Activated naive CD8-positive, alpha-beta T cell treated with anti-CD3 and anti-CD28 coated beads for 36 hours (primary cell): Measurements from ENCODE around the gene DYNC2I2. TPM values are rescaled to one million over a fixed set of nuclear protein-coding genes. Genes with fewer than 3 reads are reported as not detected.

Experiments used
- DNase-seq: peaks from one replicate; pipeline ENCODE4 v3.0.0; 2021
- H3K27ac Mint-ChIP-seq: one replicate; pipeline ENCODE4 v1.8.0; 2022; ENCODE audit warnings: mild to moderate bottlenecking, moderate library complexity, mixed read lengths
- H3K27me3 Mint-ChIP-seq: one replicate; pipeline ENCODE4 v1.8.0; 2022; ENCODE audit warnings: mild to moderate bottlenecking, mixed read lengths
- H3K36me3 Mint-ChIP-seq: one replicate; pipeline ENCODE4 v1.8.0; 2021; ENCODE audit warnings: mild to moderate bottlenecking, mixed read lengths
- H3K4me1 Mint-ChIP-seq: one replicate; pipeline ENCODE4 v1.8.0; 2021; ENCODE audit warnings: mixed read lengths
- H3K4me3 Mint-ChIP-seq: one replicate; pipeline ENCODE4 v1.8.0; 2022; ENCODE audit warnings: mild to moderate bottlenecking, moderate library complexity, mixed read lengths
- H3K9me3 Mint-ChIP-seq: one replicate; pipeline ENCODE4 v1.8.0; 2022; ENCODE audit warnings: mixed read lengths
- total RNA-seq, 2 experiments: library from RNA; stranded (reverse); gene quantifications; one replicate each; pipeline ENCODE4 v1.2.3, GENCODE V29; 2021

Gene DYNC2I2
- total RNA-seq, 2 experiments from 2014 or later, result 34.3 to 38.1 TPM

DNA sequence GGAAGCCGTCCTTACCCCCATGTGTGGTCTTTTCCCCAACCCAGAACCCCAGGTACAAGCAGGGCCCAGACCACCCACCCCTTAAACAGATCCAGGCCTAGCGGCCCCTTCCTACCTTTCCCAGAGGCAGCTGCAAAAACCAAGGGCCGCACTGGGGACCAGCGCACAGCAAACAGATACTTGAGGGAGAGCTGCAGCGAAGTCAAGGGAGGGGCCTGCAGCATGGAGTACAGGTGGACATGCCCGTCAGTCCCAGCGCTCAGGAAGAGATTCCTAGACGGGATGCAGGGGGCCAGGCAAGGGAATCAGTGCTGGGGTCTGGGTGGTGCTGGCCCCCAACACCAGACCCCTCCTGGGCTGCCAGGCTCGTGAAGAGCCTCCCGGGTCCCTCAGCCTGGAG is 22.5 kb downstream of the DYNC2I2 start:
- Mint-ChIP-seq H3K27ac (peak overlapping the region; percentile 25), H3K4me1 (no peaks in the 10 kb centered on the region), H3K4me3 (no peak overlapping the region), H3K9me3 (no peaks in the 10 kb centered on the region), H3K36me3 (peaks cover 11% of the 10 kb centered on the region), H3K27me3 (no peaks in the 10 kb centered on the region)
- DNase-seq, result no peak

DNA sequence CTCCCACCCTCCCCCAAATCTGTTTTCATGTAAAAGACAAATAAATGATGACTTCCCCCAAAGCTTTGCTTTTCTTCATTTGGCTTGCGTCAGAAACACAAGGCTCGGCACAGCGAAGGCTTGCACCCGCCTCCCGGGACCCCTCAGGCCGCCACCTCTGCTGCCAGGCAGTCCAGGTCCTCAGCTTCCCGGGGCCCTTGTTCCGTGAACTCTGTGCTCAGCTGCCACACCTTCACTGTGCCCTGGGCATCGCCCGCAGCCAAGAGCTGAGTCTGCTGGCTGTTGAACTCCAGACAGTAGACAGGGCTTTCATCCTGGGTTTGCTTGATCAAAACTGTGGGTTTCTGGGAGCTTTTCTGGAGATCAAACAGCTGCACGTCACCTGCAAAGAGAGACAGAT is 23.0 kb downstream of the DYNC2I2 start:
- Mint-ChIP-seq H3K4me3 (no peak overlapping the region), H3K27me3 (no peaks in the 10 kb centered on the region), H3K36me3 (peaks cover 7% of the 10 kb centered on the region), H3K9me3 (no peaks in the 10 kb centered on the region), H3K4me1 (no peaks in the 10 kb centered on the region), H3K27ac (peak overlapping the region; percentile 25)
- no peak for DNase-seq

DNA sequence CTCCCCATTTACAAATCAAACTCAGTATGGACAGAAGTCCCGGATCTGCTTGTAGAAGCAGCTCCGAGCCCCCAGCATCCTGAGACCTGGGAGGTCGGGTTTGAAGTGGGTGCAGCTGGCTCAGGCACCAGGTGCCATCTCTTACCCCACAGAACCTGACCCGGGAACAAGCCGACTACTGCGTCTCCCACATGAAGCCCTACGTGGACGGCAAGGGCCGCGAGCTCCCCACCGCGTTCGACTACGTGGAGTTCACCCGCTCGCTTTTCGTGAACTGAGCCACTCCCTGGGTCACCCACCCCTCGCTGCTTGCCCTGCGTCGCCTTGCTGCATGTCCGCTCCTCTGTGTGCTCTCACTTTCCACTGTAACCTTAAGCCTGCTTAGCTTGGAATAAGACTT is 23.6 kb downstream of the DYNC2I2 start:
- Mint-ChIP-seq H3K9me3 (no peaks in the 10 kb centered on the region), H3K4me3 (no peak overlapping the region), H3K27ac (no peak overlapping the region), H3K36me3 (peaks cover 6% of the 10 kb centered on the region), H3K27me3 (no peaks in the 10 kb centered on the region), H3K4me1 (no peaks in the 10 kb centered on the region)
- DNase-seq, result no peak

DNA sequence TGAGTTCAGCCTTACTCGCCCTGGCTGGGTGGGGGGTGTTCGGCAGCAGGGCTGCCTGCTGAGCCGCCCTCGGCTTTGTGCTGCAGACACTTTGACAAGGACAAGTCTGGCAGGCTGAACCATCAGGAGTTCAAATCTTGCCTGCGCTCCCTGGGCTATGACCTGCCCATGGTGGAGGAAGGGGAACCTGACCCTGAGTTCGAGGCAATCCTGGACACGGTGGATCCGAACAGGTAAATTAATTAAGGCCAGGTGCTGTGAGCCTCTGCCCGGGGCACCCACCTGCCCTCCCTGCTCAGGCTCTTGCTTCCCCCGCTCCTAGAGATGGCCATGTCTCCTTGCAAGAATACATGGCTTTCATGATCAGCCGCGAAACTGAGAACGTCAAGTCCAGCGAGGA is 24.2 kb downstream of the DYNC2I2 start:
- peaks cover 6% of the 10 kb centered on the region for H3K36me3 Mint-ChIP-seq
- no peaks in the 10 kb centered on the region for H3K27me3 Mint-ChIP-seq
- DNase-seq, result no peak
- H3K27ac Mint-ChIP-seq, result no peak overlapping the region
- no peak overlapping the region for H3K4me3 Mint-ChIP-seq
- no peaks in the 10 kb centered on the region for H3K9me3 Mint-ChIP-seq
- no peaks in the 10 kb centered on the region for H3K4me1 Mint-ChIP-seq

DNA sequence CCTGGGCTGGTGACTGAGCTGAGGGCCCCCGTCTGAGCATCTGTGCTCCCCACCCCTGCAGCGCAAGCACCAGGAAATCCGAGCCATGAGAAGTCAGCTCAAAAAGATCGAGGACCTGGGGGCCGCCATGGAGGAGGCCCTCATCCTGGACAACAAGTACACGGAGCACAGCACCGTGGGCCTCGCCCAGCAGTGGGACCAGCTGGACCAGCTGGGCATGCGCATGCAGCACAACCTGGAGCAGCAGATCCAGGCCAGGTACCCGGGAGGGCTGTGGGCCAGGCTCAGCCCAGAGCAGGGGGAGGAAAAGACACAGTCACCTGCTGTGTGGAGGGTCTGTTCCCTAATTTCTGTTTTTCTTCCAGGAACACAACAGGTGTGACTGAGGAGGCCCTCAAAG is 24.6 kb downstream of the DYNC2I2 start:
- no peak overlapping the region for H3K4me3 Mint-ChIP-seq
- H3K36me3 Mint-ChIP-seq, result peaks cover 6% of the 10 kb centered on the region
- H3K9me3 Mint-ChIP-seq, result no peaks in the 10 kb centered on the region
- DNase-seq, result no peak
- H3K27me3 Mint-ChIP-seq, result no peaks in the 10 kb centered on the region
- H3K4me1 Mint-ChIP-seq, result no peaks in the 10 kb centered on the region
- H3K27ac Mint-ChIP-seq, result no peak overlapping the region

DNA sequence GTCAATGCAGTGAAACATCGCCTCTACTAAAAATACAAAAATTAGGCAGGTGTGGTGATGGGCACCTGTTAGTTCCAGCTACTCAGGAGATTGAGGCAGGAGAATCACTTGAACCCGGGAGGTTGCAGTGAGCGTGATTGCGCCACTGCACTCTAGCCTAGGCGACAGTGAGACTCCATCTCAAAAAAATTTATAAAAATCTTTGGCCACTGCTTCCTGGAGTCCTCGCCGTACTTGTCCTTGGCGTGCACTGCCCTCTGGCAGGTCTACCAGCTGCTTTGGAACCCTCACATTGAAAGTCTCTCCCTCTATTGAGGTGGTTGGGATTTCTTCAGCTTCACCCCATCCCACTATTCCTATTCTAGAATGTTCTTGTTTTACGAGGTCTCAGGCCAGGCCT is 25.0 kb downstream of the DYNC2I2 start:
- peaks cover 7% of the 10 kb centered on the region for H3K36me3 Mint-ChIP-seq

DNA sequence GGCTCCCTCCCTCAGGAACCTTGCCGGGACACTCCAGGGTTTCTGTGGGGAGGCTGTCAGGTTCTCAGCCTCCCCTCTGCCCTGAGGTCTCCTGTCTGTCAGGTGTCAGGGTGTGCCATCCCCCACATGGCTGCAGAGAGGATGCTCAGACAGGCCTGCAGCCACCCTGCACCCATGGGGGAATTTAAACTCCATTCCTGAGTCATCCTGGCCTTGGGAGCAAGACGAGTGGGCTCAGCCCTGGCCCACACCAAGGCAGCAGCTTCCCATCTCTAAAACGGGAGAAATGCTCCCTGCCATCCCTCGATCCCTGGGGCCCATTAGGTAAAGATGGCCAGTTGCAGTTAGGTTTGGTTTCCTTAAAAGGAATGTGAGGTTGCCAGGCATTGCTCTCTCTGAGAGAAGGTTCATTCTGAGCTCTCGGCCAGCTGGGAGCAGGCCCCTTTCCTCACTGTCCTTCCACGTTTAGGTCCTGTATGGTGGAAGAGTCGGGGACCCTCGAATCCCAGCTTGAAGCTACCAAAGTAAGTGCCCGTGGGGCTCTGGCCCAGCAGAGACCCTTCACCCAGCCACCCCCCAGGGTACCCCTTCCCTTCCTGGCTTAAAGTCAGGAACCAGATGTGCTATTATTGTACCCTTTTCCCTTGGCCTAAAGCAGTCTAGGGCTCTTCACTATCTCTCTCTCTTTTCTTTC is 26.6 kb downstream of the DYNC2I2 start:
- Mint-ChIP-seq H3K27ac (no peak overlapping the region), H3K4me1 (no peaks in the 10 kb centered on the region)
- no peak for DNase-seq

More for the DNA sequence above, 25.0 kb downstream of the DYNC2I2 start:
- Mint-ChIP-seq H3K27me3 (no peaks in the 10 kb centered on the region), H3K27ac (no peak overlapping the region), H3K4me1 (no peaks in the 10 kb centered on the region), H3K9me3 (no peaks in the 10 kb centered on the region), H3K4me3 (no peak overlapping the region)
- no peak for DNase-seq

DNA sequence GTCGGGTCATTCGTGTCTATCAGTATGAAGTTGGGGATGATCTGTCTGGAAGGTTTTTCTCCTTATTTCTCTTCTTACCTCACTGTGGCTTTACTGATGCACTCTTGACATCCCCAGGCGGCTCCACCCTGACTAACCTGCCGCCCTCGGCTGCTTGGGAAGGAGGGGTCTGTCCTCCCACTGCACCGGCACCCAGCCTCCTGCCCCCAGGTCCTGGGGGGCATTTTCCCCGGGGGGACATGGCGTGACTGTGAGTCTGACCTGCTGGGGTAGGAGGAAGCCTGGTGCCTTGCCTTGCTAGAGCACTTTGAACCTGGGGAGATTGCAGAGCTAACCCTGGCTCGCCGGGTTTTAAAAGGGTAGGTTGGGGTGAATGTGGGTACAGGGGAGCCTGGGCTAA is 27.5 kb downstream of the DYNC2I2 start:
- Mint-ChIP-seq H3K27ac (no peak overlapping the region), H3K4me3 (no peak overlapping the region), H3K9me3 (no peaks in the 10 kb centered on the region), H3K36me3 (peaks cover 10% of the 10 kb centered on the region), H3K4me1 (no peaks in the 10 kb centered on the region), H3K27me3 (no peaks in the 10 kb centered on the region)
- DNase-seq, result no peak

More for the DNA sequence above, 26.6 kb downstream of the DYNC2I2 start:
- peaks cover 10% of the 10 kb centered on the region for H3K36me3 Mint-ChIP-seq
- H3K9me3 Mint-ChIP-seq, result no peaks in the 10 kb centered on the region
- no peak overlapping the region for H3K4me3 Mint-ChIP-seq
- H3K27me3 Mint-ChIP-seq, result no peaks in the 10 kb centered on the region

DNA sequence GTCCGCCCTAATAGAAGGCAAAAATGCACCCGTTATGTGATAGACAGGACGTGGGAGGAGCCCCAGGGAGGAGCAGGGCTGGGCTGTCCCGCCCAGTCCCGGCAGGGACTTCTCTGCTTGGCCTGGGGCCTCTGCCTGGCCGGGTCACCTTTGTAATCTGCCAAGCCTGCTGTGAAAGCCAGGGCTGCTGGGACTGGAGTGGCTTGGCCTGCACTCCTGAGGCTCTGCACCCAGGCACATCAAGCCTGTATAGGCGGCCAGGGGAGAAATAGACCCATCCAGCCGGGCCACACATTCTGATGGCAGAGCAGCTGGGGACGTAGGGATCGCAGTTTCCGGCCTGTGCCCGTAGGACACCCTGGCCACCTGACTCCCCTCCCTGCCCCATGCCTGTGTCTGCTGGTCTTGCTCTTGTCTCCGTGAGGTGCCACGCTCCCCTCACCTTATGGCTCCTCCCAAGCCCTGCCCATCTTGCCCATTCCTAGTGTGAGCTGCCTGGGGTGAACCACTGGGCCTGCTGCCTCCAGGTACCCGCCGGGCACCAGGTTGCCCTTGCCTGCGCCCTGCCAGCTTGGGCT is 28.1 kb downstream of the DYNC2I2 start:
- no peak for DNase-seq
- peaks cover 10% of the 10 kb centered on the region for H3K36me3 Mint-ChIP-seq
- no peak overlapping the region for H3K4me3 Mint-ChIP-seq
- no peaks in the 10 kb centered on the region for H3K27me3 Mint-ChIP-seq
- no peaks in the 10 kb centered on the region for H3K9me3 Mint-ChIP-seq
- H3K4me1 Mint-ChIP-seq, result no peaks in the 10 kb centered on the region
- no peak overlapping the region for H3K27ac Mint-ChIP-seq

DNA sequence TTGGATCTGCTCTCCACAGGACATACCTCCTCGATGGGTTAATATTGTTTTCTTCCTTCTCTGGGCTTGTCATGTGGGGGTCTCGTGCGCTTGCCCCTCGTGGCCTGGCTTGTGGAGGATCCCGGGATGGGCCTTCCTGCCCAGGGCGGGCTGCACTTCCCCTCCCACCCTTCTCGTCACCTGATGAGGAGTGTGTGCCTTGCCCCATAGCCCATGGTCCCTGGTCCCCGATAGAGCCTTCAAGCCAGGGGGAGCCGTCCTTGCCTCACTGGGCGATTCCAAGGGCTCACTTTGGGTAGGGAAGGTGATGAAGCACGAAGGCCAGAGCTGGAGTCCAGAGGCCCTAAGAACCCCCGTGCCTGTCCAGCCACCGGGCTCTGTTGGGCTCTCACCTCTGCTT is 28.7 kb downstream of the DYNC2I2 start:
- H3K27ac Mint-ChIP-seq, result no peak overlapping the region

DNA sequence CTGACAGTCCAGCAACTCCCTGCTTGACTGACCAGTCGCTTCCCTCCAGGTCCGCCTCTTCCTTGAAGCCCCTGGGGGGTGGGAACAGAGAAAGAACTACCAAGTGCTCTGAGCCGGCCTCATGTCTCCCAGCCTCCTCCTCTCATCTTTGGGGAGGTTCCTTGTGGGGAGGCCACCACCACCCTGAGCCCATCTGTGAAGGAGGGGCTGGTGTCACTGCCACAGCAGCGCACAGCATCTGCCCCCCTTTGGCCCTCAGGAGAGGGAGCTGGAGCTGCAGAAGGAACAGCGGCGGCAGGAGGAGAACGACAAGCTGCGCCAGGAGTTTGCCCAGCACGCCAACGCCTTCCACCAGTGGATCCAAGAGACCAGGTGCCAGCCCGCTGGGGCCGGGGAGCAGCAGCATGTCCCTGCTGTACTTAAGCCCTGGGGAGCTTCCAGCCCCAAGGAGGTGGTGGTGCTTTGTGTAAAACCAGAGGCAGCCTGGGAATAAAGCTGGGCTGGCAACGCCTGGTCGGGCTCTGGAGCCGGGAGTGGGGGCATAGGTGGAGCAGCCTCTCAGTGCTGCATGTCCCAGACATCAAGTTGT is 29.4 kb downstream of the DYNC2I2 start:
- peaks cover 9% of the 10 kb centered on the region for H3K36me3 Mint-ChIP-seq
- no peaks in the 10 kb centered on the region for H3K27me3 Mint-ChIP-seq
- H3K4me3 Mint-ChIP-seq, result no peak overlapping the region
- H3K9me3 Mint-ChIP-seq, result no peaks in the 10 kb centered on the region
- H3K4me1 Mint-ChIP-seq, result no peaks in the 10 kb centered on the region
- no peak for DNase-seq
- no peak overlapping the region for H3K27ac Mint-ChIP-seq

More for the DNA sequence above, 28.7 kb downstream of the DYNC2I2 start:
- H3K36me3 Mint-ChIP-seq, result peaks cover 9% of the 10 kb centered on the region
- no peaks in the 10 kb centered on the region for H3K4me1 Mint-ChIP-seq
- no peaks in the 10 kb centered on the region for H3K9me3 Mint-ChIP-seq
- no peaks in the 10 kb centered on the region for H3K27me3 Mint-ChIP-seq
- no peak overlapping the region for H3K4me3 Mint-ChIP-seq
- DNase-seq, result no peak

DNA sequence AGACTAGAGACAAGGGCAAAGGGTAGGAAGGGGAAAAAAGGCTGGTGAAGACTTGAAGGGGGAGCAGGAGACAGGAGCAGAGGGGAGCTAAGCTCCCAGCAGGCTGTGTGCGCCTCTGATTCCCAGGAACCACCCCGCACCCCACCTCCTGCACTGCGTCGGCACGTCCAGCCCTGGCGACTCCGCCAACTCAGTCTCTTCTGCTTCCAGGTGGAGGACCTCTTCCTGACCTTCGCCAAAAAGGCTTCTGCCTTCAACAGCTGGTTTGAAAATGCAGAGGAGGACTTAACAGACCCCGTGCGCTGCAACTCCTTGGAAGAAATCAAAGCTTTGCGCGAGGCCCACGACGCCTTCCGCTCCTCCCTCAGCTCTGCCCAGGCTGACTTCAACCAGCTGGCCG is 30.5 kb downstream of the DYNC2I2 start:
- Mint-ChIP-seq H3K27me3 (no peaks in the 10 kb centered on the region), H3K27ac (no peak overlapping the region), H3K36me3 (peaks cover 6% of the 10 kb centered on the region), H3K4me3 (no peak overlapping the region), H3K4me1 (no peaks in the 10 kb centered on the region), H3K9me3 (no peaks in the 10 kb centered on the region)
- no peak for DNase-seq

DNA sequence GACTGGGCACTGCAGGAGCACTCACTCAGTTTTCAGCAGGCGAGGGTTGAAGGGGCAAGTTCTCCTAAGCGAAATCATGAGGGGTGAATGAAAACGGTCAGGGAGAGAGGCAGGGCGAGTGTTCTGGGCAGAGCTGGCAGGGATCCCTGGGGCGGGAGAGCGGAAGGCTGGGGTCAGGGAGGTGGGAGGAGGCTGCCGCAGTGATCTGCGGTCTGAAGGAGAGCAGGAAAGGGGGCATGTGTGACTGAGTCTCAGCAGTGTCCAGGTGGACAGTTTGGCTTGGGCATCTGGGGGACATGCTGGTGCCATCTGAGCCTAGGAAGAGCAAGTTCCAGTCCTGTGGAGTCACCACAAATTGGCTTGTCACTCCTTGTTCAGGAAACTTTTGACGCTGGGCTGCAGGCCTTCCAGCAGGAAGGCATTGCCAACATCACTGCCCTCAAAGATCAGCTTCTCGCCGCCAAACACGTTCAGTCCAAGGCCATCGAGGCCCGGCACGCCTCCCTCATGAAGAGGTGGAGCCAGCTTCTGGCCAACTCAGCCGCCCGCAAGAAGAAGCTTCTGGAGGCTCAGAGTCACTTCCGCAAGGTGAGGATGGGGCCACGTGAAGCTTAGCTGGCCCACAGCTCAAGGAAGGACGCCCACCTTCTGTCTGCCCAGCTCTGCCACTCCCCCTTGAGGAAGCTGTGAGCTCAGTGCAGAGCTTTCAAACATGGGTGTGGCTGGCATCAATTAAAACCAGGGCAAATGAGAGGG is 31.1 kb downstream of the DYNC2I2 start:
- DNase-seq, result no peak
- peaks cover 6% of the 10 kb centered on the region for H3K36me3 Mint-ChIP-seq
- no peaks in the 10 kb centered on the region for H3K9me3 Mint-ChIP-seq
- no peaks in the 10 kb centered on the region for H3K27me3 Mint-ChIP-seq
- no peak overlapping the region for H3K4me3 Mint-ChIP-seq
- H3K27ac Mint-ChIP-seq, result no peak overlapping the region
- H3K4me1 Mint-ChIP-seq, result no peaks in the 10 kb centered on the region

DNA sequence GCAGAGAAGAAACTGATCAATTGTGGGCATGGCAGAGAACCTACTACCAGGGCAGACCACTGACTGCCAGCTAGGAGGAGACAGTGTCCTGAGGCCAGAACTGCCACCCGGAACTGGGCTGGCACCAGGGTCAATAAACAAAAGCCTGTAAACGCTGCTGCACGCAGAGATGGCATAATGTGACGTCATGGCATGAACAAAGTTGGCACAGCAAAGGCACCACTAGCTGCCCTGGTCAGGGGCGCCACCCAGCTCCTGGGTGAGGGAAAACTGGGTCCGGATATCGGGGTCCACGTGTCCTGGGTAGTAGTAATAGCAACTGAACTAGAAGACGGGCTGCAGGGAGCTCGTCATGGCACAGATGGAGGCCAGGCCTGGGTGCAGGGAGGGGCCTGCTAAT is 32.1 kb downstream of the DYNC2I2 start:
- Mint-ChIP-seq H3K4me1 (no peaks in the 10 kb centered on the region), H3K9me3 (no peaks in the 10 kb centered on the region), H3K27me3 (no peaks in the 10 kb centered on the region), H3K4me3 (no peak overlapping the region), H3K36me3 (peaks cover 4% of the 10 kb centered on the region), H3K27ac (no peak overlapping the region)
- no peak for DNase-seq

DNA sequence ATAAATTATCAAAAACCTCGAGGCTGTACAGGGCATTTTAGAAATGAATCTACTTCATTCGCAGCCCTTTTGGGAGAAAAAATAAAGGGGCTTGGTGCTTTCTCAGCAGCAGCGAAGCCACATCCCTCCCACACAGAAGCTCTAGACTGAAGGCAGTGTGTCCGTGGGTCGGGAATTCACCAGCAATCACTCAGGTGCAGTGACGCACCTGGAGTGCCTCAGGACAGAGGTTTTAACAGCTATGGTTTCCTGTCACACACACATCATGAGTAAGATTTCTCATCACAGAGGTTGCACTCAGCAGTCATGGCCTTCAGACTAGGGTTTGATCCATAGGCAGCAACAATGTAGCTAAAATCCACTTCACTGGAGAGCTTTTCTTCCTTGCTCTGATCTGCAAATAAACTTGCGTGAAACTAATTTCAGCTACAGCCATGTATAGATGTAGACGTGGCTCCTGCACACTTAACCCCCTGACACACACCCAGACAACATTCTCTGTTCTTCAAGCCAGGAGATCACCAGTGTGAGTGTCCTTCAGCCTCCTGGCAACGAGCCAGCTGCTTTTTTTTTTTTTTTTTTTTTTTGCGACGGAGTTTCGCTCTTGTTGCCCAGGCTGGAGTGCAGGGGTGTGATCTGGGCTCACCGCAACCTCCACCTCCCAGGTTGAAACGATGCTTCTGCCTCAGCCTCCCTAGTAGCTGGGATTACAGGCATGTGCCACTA is 34.8 kb downstream of the DYNC2I2 start:
- H3K27ac Mint-ChIP-seq, result no peak overlapping the region
- no peaks in the 10 kb centered on the region for H3K27me3 Mint-ChIP-seq
- no peaks in the 10 kb centered on the region for H3K9me3 Mint-ChIP-seq
- DNase-seq, result no peak
- peaks cover 7% of the 10 kb centered on the region for H3K36me3 Mint-ChIP-seq
- H3K4me1 Mint-ChIP-seq, result no peaks in the 10 kb centered on the region
- no peak overlapping the region for H3K4me3 Mint-ChIP-seq
